ENCODE data around the gene COL2A1.

Gene COL2A1

GRCh38 chr12:47942614-47943225 is 61.6 kb downstream of the COL2A1 start:
- no peak for DNase-seq

GRCh38 chr12:47941871-47942613 is 62.2 kb downstream of the COL2A1 start:
- DNase-seq, result peak in 5 of 6 experiments; percentile 21 to 44 (median 37)

GRCh38 chr12:47941475-47941780 is 62.8 kb downstream of the COL2A1 start:
- no peak for DNase-seq

- no peak for DNase-seq
Observed at GRCh38 chr12:47940773-47941474, 63.4 kb downstream of the COL2A1 start.

GRCh38 chr12:47939009-47939601 is 65.2 kb downstream of the COL2A1 start:
- no peak for DNase-seq

GRCh38 chr12:47938594-47938993 is 65.7 kb downstream of the COL2A1 start:
- DNase-seq, result no peak

- no peak for DNase-seq
Observed at GRCh38 chr12:47938093-47938492, 66.2 kb downstream of the COL2A1 start.

GRCh38 chr12:47935184-47935583 is 69.1 kb downstream of the COL2A1 start:
- DNase-seq, result no peak

GRCh38 chr12:47931187-47931586 is 73.1 kb downstream of the COL2A1 start:
- DNase-seq, result no peak

GRCh38 chr12:47930634-47931033 is 73.6 kb downstream of the COL2A1 start:
- DNase-seq, result no peak

- no peak for DNase-seq
Observed at GRCh38 chr12:47927346-47927745, 76.9 kb downstream of the COL2A1 start.

All from stimulated activated naive CD4-positive, alpha-beta T cell (primary cell).